A673 (cell line): ENCODE measurements around the gene HLA-B. TPM values are rescaled to one million over a fixed set of nuclear protein-coding genes. Genes with fewer than 3 reads are reported as not detected.

Source experiments
- BruUV-seq: library from RNA; stranded (reverse); fragments of 400-500 nt; replicated peaks from 2 replicates; lab custom pipeline; 2021; lab: Mats Ljungman, UMichigan
- CTCF ChIA-PET: fragments of 300-600 bp; sonication (Branson Sonifier 250); formaldehyde crosslinking; loops from one replicate; lab custom pipeline; 2022; ENCODE audit warnings: antibody characterized with exemption; lab: Charles Lee
- POLR2A ChIA-PET: fragments of 300-600 bp; sonication (Branson Sonifier 250); formaldehyde crosslinking; loops from one replicate; lab custom pipeline; 2022; ENCODE audit warnings: antibody characterized with exemption; ENCODE audit not compliant: low non-redundant PET; lab: Charles Lee
- DNase-seq: peaks from one replicate; pipeline ENCODE4 v3.0.0-alpha.2; 2015; ENCODE audit warnings: low spot score
- H3K27ac ChIP-seq: fragments of 200-600 bp; sonication (generic); 2 replicates; pipeline ENCODE4 v1.5.1; 2016; ENCODE audit warnings: mixed run types, low read depth, mild to moderate bottlenecking, mixed read lengths, antibody characterized with exemption, low read length; ENCODE audit not compliant: poor library complexity, severe bottlenecking
- H3K27me3 ChIP-seq: fragments of 200-600 bp; sonication (generic); replicated peaks from 2 replicates; pipeline ENCODE4 v1.6.1; 2017; ENCODE audit warnings: mixed run types, low read depth, mild to moderate bottlenecking, mixed read lengths, antibody characterized with exemption, low read length; ENCODE audit not compliant: insufficient read depth, poor library complexity
- H3K36me3 ChIP-seq: fragments of 200-600 bp; sonication (generic); 2 replicates; pipeline ENCODE4 v1.6.1; 2016; ENCODE audit warnings: mixed run types, mild to moderate bottlenecking, mixed read lengths, antibody characterized with exemption, low read length; ENCODE audit not compliant: insufficient read depth, poor library complexity, severe bottlenecking
- H3K4me1 ChIP-seq: fragments of 200-600 bp; sonication (generic); 2 replicates; pipeline ENCODE4 v1.6.1; 2017; ENCODE audit warnings: mixed run types, mild to moderate bottlenecking, mixed read lengths, antibody characterized with exemption, low read length; ENCODE audit not compliant: insufficient read depth, poor library complexity, severe bottlenecking
- H3K4me3 ChIP-seq: fragments of 200-600 bp; sonication (generic); 2 replicates; pipeline ENCODE4 v1.5.1; 2016; ENCODE audit warnings: low read depth, mixed run types, mild to moderate bottlenecking, mixed read lengths, low read length; ENCODE audit not compliant: poor library complexity, severe bottlenecking
- H3K9me3 ChIP-seq: fragments of 200-600 bp; sonication (generic); 2 replicates; pipeline ENCODE4 v1.6.1; 2016; ENCODE audit warnings: mixed run types, low read depth, mild to moderate bottlenecking, mixed read lengths, antibody characterized with exemption, low read length; ENCODE audit not compliant: poor library complexity, severe bottlenecking
- CTCF ChIP-seq: fragments of 300-800, 200-600 bp; sonication (generic); conservative IDR thresholded peaks from 2 replicates; pipeline ENCODE4 v1.5.1; 2017; ENCODE audit warnings: low read depth, mild to moderate bottlenecking, antibody characterized with exemption, low read length, moderate library complexity, mixed read lengths
- EZH2 ChIP-seq: fragments of 200-600 bp; sonication (generic); IDR thresholded peaks from 2 replicates; pipeline ENCODE4 v1.6.1; 2017; ENCODE audit warnings: borderline replicate concordance, low read depth, mild to moderate bottlenecking, mixed read lengths, antibody characterized with exemption, low read length; ENCODE audit not compliant: poor library complexity, severe bottlenecking
- intact Hi-C: fragments of 100-400 bp; cut with micrococcal nuclease; formaldehyde crosslinking; loops from one replicate; pipeline ENCODE4 v1.10.0; 2022; ENCODE audit not compliant: unreplicated experiment
- total RNA-seq: library from RNA; stranded (reverse); gene quantifications from 2 replicates; pipeline ENCODE4 v1.2.3, GENCODE V29; 2021

Gene HLA-B
- total RNA-seq, 1 experiment from 2014 or later = 27.3 TPM

GRCh38 chr6:31403283-31404060, 46.5 kb upstream of the HLA-B start, which contains the start of gene MICA:
Gene MICA (plus strand): TSS chr6:31403595. CDS start chr6:31403633, 38 bp downstream.
- intact Hi-C loops = loop anchor here (2.0 to 5.0 kb wide), 2 partner anchors 37 to 89 kb away; no protein-coding TSS in a partner anchor
- no TSS peak for BruUV-seq
- CTCF ChIA-PET = interaction anchor here (0.6 kb wide), 1 partner anchor 262 kb away, joined by 3 read pairs; no protein-coding TSS in a partner anchor
- H3K9me3 ChIP-seq = no peaks in the 10 kb centered on the region
- peaks cover 22% of the 10 kb centered on the region for H3K4me1 ChIP-seq
- peak within 1 kb of the TSS; percentile 76 for H3K27ac ChIP-seq
- H3K27me3 ChIP-seq = no peaks in the 10 kb centered on the region
- H3K4me3 ChIP-seq = peak within 1 kb of the TSS; percentile 73
- no peaks in the 10 kb centered on the region for H3K36me3 ChIP-seq
- TF ChIP-seq CTCF = no peak
- POLR2A ChIA-PET = interaction anchor here (0.7 kb wide), 1 partner anchor 12 kb away, joined by 6 read pairs; no protein-coding TSS in a partner anchor
- peak; percentile 94 for DNase-seq

GRCh38 chr6:31402324-31403282, 45.6 kb upstream of the HLA-B start:
- DNase-seq = peak; percentile 41
- TF ChIP-seq CTCF = no peak
- no peak for TF ChIP-seq EZH2
- POLR2A ChIA-PET = interaction anchor here (0.6 kb wide), 1 partner anchor 20 kb away, joined by 3 read pairs; no protein-coding TSS in a partner anchor
- Histone ChIP-seq H3K4me3 (peak overlapping the region; percentile 73), H3K36me3 (no peaks in the 10 kb centered on the region), H3K27ac (peak overlapping the region; percentile 76), H3K9me3 (no peaks in the 10 kb centered on the region), H3K4me1 (peaks cover 22% of the 10 kb centered on the region), H3K27me3 (no peaks in the 10 kb centered on the region)
- BruUV-seq = no TSS peak
- intact Hi-C loops = loop anchor here (2.0 to 5.0 kb wide), 2 partner anchors 38 to 90 kb away; no protein-coding TSS in a partner anchor
- CTCF ChIA-PET = interaction anchor here (0.6 kb wide), 1 partner anchor 262 kb away, joined by 3 read pairs; no protein-coding TSS in a partner anchor

GRCh38 chr6:31401403-31401802, 44.4 kb upstream of the HLA-B start:
- TF ChIP-seq CTCF (no peak), EZH2 (no peak)
- H3K9me3 ChIP-seq = no peaks in the 10 kb centered on the region
- peak overlapping the region; percentile 86 for H3K27ac ChIP-seq
- peaks cover 22% of the 10 kb centered on the region for H3K4me1 ChIP-seq
- no peaks in the 10 kb centered on the region for H3K27me3 ChIP-seq
- peak overlapping the region; percentile 76 for H3K4me3 ChIP-seq
- ChIA-PET CTCF (interaction anchor here (0.7 to 0.9 kb wide), 2 partner anchors 41 to 184 kb away, joined by 3 to 4 read pairs; no protein-coding TSS in a partner anchor), POLR2A (interaction anchor here (0.6 to 0.7 kb wide), 2 partner anchors 135 to 591 kb away, joined by 4 to 5 read pairs; no protein-coding TSS in a partner anchor)
- BruUV-seq = no TSS peak
- H3K36me3 ChIP-seq = no peaks in the 10 kb centered on the region
- intact Hi-C loops = loop anchor here (5.0 kb wide), 1 partner anchor 91 kb away; no protein-coding TSS in a partner anchor
- DNase-seq = peak; percentile 69
